ENCODE measurements around the gene SPARCL1.

SPARCL1 gene

GRCh38 chr4:87476934-87477333 is 52.2 kb downstream of the SPARCL1 start:
- no peak for DNase-seq (ENCODE audit: low read depth, low spot score)
- no peak overlapping the region for H3K4me3 ChIP-seq (ENCODE audit: low read depth, low read length)
- CTCF ChIA-PET = interaction anchor here (0.6 to 2.2 kb wide), 4 partner anchors 10 to 123 kb away, joined by 3 to 13 read pairs (median 4); no protein-coding TSS in a partner anchor
- POLR2A ChIA-PET = no interaction called here
- no peak for TF ChIP-seq CTCF (IDR thresholded peaks at IDR 0.05; ENCODE audit: insufficient read depth, low read length, missing control alignments)

- no peak for DNase-seq (ENCODE audit: low read depth, low spot score)
- no peak overlapping the region for H3K4me3 ChIP-seq (ENCODE audit: low read depth, low read length)
- CTCF ChIA-PET = interaction anchor here (1.3 to 10.3 kb wide), 3 partner anchors 13 to 96 kb away, joined by 3 to 164 read pairs (median 40); no protein-coding TSS in a partner anchor
- no peak for TF ChIP-seq CTCF (IDR thresholded peaks at IDR 0.05; ENCODE audit: insufficient read depth, low read length, missing control alignments)
- POLR2A ChIA-PET = no interaction called here
Measured at GRCh38 chr4:87469390-87469789, 59.8 kb downstream of the SPARCL1 start.

- ChIA-PET POLR2A (no interaction called here), CTCF (interaction anchor here (0.7 to 10.3 kb wide), 38 partner anchors 8 to 384 kb away, joined by 3 to 164 read pairs (median 5); partner anchors contain the start of gene NUDT9)
- H3K4me3 ChIP-seq (ENCODE audit: low read depth, low read length) = no peak overlapping the region
- peak; percentile 24 for TF ChIP-seq CTCF (IDR thresholded peaks at IDR 0.05; ENCODE audit: insufficient read depth, low read length, missing control alignments)
- peak; percentile 23 for DNase-seq (ENCODE audit: low read depth, low spot score)
Measured at GRCh38 chr4:87465739-87466366, 63.3 kb downstream of the SPARCL1 start.

GRCh38 chr4:87462102-87462501 is 67.1 kb downstream of the SPARCL1 start:
- POLR2A ChIA-PET = no interaction called here
- DNase-seq (ENCODE audit: low read depth, low spot score) = no peak

GRCh38 chr4:87461281-87461700 is 67.9 kb downstream of the SPARCL1 start:
- H3K4me3 ChIP-seq (ENCODE audit: low read depth, low read length) = no peak overlapping the region
- no peak for DNase-seq (ENCODE audit: low read depth, low spot score)
- ChIA-PET POLR2A (no interaction called here), CTCF (interaction anchor here (0.7 to 2.1 kb wide), 2 partner anchors 86 to 108 kb away, joined by 3 to 7 read pairs; no protein-coding TSS in a partner anchor)
- TF ChIP-seq CTCF (IDR thresholded peaks at IDR 0.05; ENCODE audit: insufficient read depth, low read length, missing control alignments) = no peak

More at GRCh38 chr4:87462102-87462501, 67.1 kb downstream of the SPARCL1 start:
- no peak overlapping the region for H3K4me3 ChIP-seq (ENCODE audit: low read depth, low read length)
- no peak for TF ChIP-seq CTCF (IDR thresholded peaks at IDR 0.05; ENCODE audit: insufficient read depth, low read length, missing control alignments)
- CTCF ChIA-PET = interaction anchor here (2.1 kb wide), 1 partner anchor 109 kb away, joined by 7 read pairs; no protein-coding TSS in a partner anchor

GRCh38 chr4:87458913-87459312 is 70.3 kb downstream of the SPARCL1 start:
- no peak for DNase-seq (ENCODE audit: low read depth, low spot score)
- H3K4me3 ChIP-seq (ENCODE audit: low read depth, low read length) = no peak overlapping the region
- no peak for TF ChIP-seq CTCF (IDR thresholded peaks at IDR 0.05; ENCODE audit: insufficient read depth, low read length, missing control alignments)
- ChIA-PET CTCF (interaction anchor here (1.4 to 4.7 kb wide), 3 partner anchors 8 to 105 kb away, joined by 5 to 40 read pairs (median 7); no protein-coding TSS in a partner anchor), POLR2A (no interaction called here)
